OCI-LY1 (cell line): ENCODE data around the gene ZNF831.

Experiments used
- H2AFZ ChIP-seq: fragments of 200-600 bp; sonication (generic), shearing (Covaris generic); 2 replicates; pipeline ENCODE4 v1.6.0; 2014; ENCODE audit warnings: antibody characterized with exemption, mild to moderate bottlenecking, low read length
- H3F3A ChIP-seq: fragments of 200-600 bp; sonication (generic), shearing (Covaris generic); 2 replicates; pipeline ENCODE4 v1.6.0; 2014; ENCODE audit warnings: mild to moderate bottlenecking, antibody characterized with exemption, low read length, moderate library complexity; ENCODE audit not compliant: insufficient read depth
- H3K27ac ChIP-seq: fragments of 200-600 bp; sonication (generic); 2 replicates; pipeline ENCODE4 v1.5.1; 2014; ENCODE audit warnings: low read length, mixed run types, mild to moderate bottlenecking, low read depth; ENCODE audit not compliant: poor library complexity, severe bottlenecking
- H3K27me3 ChIP-seq: fragments of 200-600 bp; sonication (generic); 2 replicates; pipeline ENCODE4 v1.6.0; 2014; ENCODE audit warnings: antibody characterized with exemption, mild to moderate bottlenecking, low read length, moderate library complexity; ENCODE audit not compliant: insufficient read depth
- H3K36me3 ChIP-seq: fragments of 200-600 bp; sonication (generic); 2 replicates; pipeline ENCODE4 v1.6.1; 2014; ENCODE audit warnings: mild to moderate bottlenecking, antibody characterized with exemption, low read length, moderate library complexity, mixed read lengths; ENCODE audit not compliant: insufficient read depth
- H3K4me1 ChIP-seq: fragments of 200-600 bp; sonication (generic); 2 replicates; pipeline ENCODE4 v1.5.1; 2014; ENCODE audit warnings: mild to moderate bottlenecking, low read length, moderate library complexity; ENCODE audit not compliant: insufficient read depth, severe bottlenecking
- H3K4me2 ChIP-seq: fragments of 200-600 bp; sonication (generic), shearing (Covaris generic); 2 replicates; pipeline ENCODE4 v1.6.1; 2014; ENCODE audit warnings: low read length
- H3K4me3 ChIP-seq: fragments of 200-600 bp; sonication (generic); 2 replicates; pipeline ENCODE4 v1.5.1; 2014; ENCODE audit warnings: low read length, low read depth, mild to moderate bottlenecking, mixed read lengths; ENCODE audit not compliant: poor library complexity, severe bottlenecking
- H3K79me2 ChIP-seq: fragments of 200-600 bp; shearing (Covaris generic); 2 replicates; pipeline ENCODE4 v1.6.1; 2016; ENCODE audit warnings: mixed run types, low read length, mixed read lengths; ENCODE audit not compliant: insufficient read depth
- H3K9ac ChIP-seq: fragments of 200-600 bp; sonication (generic), shearing (Covaris generic); 2 replicates; pipeline ENCODE4 v1.6.1; 2014; ENCODE audit warnings: mild to moderate bottlenecking, low read length, mixed read lengths
- H3K9me2 ChIP-seq: fragments of 200-600 bp; sonication (generic), shearing (Covaris generic); 2 replicates; pipeline ENCODE4 v1.6.1; 2014; ENCODE audit warnings: low read depth, mild to moderate bottlenecking, low read length, mixed read lengths
- H3K9me3 ChIP-seq: fragments of 200-600 bp; shearing (Covaris generic); 2 replicates; pipeline ENCODE4 v1.6.1; 2014; ENCODE audit warnings: low read length, mixed read lengths
- H4K20me1 ChIP-seq: fragments of 200-600 bp; sonication (generic), shearing (Covaris generic); 2 replicates; pipeline ENCODE4 v1.6.0; 2016; ENCODE audit warnings: mild to moderate bottlenecking, low read length; ENCODE audit not compliant: insufficient read depth
- EZH2 ChIP-seq: fragments of 200-600 bp; sonication (generic), shearing (Covaris generic); IDR thresholded peaks from 2 replicates; pipeline ENCODE4 v1.8.0; 2017; ENCODE audit warnings: borderline replicate concordance, mixed run types, mild to moderate bottlenecking, antibody characterized with exemption, low read length, moderate library complexity, mixed read lengths
- TF ChIP-seq, protein P1 (sequence below): fragments of 200-600 bp; sonication (generic), shearing (Covaris generic); IDR thresholded peaks from 2 replicates; pipeline ENCODE4 v1.5.1; 2017; ENCODE audit warnings: mild to moderate bottlenecking, antibody characterized with exemption, low read length, moderate library complexity, mixed read lengths

The ZNF831 gene

DNA sequence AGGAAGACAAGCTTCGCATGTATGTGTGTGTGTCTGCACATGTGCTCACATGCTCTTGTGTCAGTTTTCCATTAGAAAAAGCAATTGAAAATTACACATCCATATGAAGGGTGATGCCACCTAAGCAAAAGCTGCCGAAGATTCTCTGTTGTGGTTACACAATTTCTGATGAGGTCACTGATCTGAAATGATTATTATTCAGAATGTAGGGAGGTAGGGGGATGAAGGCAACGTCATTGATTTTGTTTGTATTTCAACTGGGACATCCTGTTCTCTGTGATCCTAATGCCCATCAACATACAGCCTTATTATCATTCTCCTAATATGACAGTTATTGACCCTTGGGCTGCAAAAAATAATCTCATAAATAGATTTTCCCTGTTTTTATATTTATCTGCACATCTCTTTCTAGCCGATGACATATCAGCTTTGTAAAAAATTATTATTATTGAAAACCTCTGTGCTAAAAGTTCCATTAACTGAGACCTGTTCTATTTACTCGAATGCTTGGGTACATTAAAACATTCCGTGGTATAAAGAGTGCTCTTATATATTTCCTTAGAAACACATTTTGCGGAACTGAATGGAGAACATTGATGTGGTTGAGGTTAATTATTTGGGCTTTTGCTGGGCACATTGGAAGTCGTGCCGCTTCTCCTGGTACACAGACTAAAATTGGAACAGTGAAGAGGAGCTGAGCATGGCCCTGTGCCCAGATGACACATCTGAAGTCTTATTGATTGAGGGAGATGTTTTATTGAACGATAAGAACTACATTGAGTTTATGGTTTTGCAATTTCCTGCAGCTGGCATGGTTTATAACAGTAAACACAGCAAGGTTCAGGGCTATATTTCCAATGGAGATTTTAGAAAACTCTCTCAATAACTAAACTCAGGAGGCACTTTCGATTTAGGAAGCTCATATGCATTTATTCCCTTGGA, 51.3 kb downstream of the ZNF831 start:
- Histone ChIP-seq H3K79me2 (no peaks in the 10 kb centered on the region), H4K20me1 (no peaks in the 10 kb centered on the region), H3K36me3 (no peaks in the 10 kb centered on the region), H3K9me3 (no peaks in the 10 kb centered on the region), H2AFZ (no peak overlapping the region), H3K4me2 (no peak overlapping the region), H3K27me3 (no peaks in the 10 kb centered on the region; the same call in 1 of the 2 replicates), H3K4me3 (no peak overlapping the region), H3K27ac (no peak overlapping the region), H3F3A (no peaks in the 10 kb centered on the region), H3K9ac (no peak overlapping the region), H3K4me1 (no peaks in the 10 kb centered on the region), H3K9me2 (no peaks in the 10 kb centered on the region)
- TF ChIP-seq, protein P1, sequence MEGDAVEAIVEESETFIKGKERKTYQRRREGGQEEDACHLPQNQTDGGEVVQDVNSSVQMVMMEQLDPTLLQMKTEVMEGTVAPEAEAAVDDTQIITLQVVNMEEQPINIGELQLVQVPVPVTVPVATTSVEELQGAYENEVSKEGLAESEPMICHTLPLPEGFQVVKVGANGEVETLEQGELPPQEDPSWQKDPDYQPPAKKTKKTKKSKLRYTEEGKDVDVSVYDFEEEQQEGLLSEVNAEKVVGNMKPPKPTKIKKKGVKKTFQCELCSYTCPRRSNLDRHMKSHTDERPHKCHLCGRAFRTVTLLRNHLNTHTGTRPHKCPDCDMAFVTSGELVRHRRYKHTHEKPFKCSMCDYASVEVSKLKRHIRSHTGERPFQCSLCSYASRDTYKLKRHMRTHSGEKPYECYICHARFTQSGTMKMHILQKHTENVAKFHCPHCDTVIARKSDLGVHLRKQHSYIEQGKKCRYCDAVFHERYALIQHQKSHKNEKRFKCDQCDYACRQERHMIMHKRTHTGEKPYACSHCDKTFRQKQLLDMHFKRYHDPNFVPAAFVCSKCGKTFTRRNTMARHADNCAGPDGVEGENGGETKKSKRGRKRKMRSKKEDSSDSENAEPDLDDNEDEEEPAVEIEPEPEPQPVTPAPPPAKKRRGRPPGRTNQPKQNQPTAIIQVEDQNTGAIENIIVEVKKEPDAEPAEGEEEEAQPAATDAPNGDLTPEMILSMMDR = no peak
- no peak for TF ChIP-seq EZH2

DNA sequence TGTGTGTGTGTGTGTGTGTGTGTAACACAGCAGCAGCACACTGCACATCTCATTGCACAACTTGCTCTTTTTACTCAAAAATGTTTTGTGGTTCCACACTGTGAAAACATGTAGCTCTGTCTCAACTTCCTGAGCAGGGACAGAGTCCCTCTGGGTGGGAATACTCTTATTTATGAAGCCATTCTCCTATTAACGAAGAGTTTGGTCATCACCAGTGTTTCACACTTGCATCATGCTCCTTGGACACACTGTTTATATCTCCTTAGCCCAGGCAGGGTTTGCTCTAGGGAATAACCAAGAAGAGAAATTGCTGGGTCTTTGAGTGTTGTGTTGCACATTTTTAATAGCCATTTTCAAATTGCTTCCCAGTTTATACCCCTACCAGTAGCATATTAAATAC, 53.6 kb downstream of the ZNF831 start:
- Histone ChIP-seq H3K9ac (no peak overlapping the region), H4K20me1 (no peaks in the 10 kb centered on the region), H3F3A (no peaks in the 10 kb centered on the region), H2AFZ (no peak overlapping the region), H3K9me2 (no peaks in the 10 kb centered on the region), H3K36me3 (no peaks in the 10 kb centered on the region), H3K27me3 (no peaks in the 10 kb centered on the region; the same call in 1 of the 2 replicates), H3K79me2 (no peaks in the 10 kb centered on the region), H3K4me1 (no peaks in the 10 kb centered on the region), H3K27ac (no peak overlapping the region), H3K9me3 (no peaks in the 10 kb centered on the region), H3K4me2 (no peak overlapping the region), H3K4me3 (no peak overlapping the region)
- no peak for TF ChIP-seq EZH2
- TF ChIP-seq, protein P1 = no peak

DNA sequence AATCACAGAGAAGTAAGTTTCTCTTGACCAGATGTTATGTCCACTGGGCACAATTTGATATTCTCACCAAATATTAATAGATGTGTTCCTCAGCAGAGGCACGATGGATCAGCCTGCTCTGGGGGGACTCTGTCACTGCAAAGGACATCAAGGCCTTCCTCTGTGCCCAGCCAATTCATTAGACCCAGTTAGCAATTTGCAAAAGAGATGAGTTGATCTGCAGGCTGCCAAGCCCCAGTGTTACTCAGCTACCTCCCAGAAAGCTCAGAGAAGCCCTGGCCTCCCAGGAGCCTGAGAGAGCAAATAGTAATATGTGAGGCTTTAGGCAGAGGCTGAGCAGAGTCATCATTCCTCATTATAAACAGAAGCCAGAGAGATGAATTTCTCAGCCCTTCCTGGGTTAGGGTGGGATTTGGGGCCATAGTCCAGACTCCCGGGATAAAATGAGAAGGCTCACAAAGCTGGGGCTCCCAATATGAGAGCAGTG, 54.2 kb downstream of the ZNF831 start:
- Histone ChIP-seq H3K9me2 (no peaks in the 10 kb centered on the region), H3K27me3 (peaks cover 2% of the 10 kb centered on the region), H3K9me3 (no peaks in the 10 kb centered on the region), H3K36me3 (no peaks in the 10 kb centered on the region), H2AFZ (no peak overlapping the region), H3K79me2 (no peaks in the 10 kb centered on the region), H3K27ac (no peak overlapping the region), H3K4me1 (no peaks in the 10 kb centered on the region), H3F3A (no peaks in the 10 kb centered on the region), H3K4me3 (no peak overlapping the region), H4K20me1 (no peaks in the 10 kb centered on the region), H3K4me2 (no peak overlapping the region), H3K9ac (no peak overlapping the region)
- no peak for TF ChIP-seq EZH2
- TF ChIP-seq, protein P1 = no peak
